GM18502 (cell line): Measurements from ENCODE around the gene BLOC1S1.

ENCODE experiments used
- ATAC-seq: cut with Tn5 transposase; IDR thresholded peaks from one replicate; pipeline ENCODE4 v1.9.1; 2021; ENCODE audit warnings: mild to moderate bottlenecking; ENCODE audit not compliant: unreplicated experiment, poor library complexity

The BLOC1S1 gene

DNA sequence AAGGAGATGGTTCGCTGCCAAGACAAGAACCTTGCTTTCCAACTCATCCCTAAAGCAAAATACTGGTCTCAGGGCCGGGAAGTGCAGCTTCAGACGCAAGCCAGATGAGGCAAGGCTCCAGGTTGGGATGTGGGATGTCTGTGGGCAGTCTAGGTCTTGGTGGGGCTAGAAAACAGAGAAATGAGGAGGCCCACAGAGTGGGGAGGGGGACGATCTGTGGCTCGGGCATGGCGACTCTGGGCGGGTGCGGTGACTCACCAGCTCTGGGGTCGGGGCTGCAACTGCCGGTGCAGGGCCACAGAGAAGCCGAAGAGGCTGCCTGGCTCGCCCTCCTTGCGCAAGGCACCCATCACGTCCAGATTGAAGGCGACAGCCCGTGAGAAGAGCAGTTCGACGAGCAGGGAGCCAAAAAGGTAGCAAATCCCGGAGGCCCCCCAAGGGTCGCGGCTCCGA, 8.6 kb upstream of the BLOC1S1 start:
- ATAC-seq = no peak

DNA sequence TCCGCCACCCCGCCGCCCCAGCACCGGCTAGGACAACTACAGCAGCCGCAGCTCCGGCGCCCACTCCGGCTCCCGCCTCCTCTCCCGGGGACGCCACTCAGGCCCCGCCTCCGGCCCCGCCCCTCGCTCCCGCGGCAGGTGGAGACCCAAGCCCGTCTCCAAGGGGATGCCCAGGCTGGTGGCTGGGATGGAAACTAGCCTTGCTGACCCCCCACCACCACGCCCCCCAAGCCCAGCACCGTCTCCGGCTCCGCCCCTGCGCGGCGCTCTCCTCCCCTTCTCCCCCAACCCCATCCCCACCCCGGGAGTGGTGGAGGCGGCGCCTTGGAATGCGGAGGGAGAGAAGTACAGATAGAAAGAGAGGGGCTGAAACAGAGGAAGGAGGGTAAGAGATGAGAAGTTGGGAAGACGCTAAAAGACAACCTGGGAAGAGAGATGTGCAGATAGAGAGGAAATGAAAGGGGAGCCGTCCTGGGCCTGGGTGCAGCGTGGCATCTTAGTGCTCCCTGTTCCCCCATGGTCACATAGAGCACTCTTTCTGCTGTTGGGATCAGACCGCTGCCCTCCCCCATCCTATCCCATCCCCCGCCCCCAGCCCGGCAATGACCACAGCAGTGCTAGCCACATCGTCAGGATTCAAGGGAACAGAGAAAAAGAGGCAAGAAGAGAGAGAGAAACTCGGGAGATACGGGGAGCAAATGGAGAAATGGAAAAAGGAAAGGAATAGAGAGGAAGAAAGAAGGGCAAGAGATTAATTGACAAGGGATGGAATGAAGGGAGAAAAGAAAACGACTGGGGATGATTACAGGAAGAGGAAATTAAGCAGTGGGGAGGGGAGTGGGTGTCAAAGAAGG, 7.8 kb upstream of the BLOC1S1 start, which contains the start of gene ITGA7:
Gene ITGA7, minus strand, starts transcription at position 64 of the 854 bp plus-strand sequence. CDS start 222 bp downstream, outside the sequence.
- peak; percentile 65 for ATAC-seq

DNA sequence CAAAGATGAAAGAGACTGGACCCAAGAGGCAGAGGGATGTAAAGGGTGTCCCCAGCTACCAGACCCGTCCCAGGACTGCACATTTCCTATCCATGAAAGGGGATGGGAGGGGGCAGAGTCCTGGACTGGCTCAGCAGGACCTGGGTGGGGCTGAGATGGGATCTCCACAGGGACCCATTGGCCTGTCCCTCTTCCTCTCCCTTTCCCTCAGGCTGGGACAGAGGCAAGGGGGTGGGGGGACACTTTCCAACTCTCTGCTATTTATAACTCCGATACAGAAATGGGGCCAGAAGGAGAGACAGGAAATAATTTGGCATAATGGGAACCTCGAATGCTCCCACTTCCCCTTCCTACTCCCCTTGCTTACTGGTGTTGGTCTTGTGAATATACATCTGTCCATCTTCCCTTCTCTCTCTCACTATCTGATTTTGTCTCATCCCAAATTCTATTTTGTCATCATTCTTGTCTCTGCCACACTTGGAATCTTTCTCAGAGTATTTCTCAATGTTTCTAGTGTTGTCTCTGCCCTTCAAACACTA, 7.1 kb upstream of the BLOC1S1 start:
- no peak for ATAC-seq

DNA sequence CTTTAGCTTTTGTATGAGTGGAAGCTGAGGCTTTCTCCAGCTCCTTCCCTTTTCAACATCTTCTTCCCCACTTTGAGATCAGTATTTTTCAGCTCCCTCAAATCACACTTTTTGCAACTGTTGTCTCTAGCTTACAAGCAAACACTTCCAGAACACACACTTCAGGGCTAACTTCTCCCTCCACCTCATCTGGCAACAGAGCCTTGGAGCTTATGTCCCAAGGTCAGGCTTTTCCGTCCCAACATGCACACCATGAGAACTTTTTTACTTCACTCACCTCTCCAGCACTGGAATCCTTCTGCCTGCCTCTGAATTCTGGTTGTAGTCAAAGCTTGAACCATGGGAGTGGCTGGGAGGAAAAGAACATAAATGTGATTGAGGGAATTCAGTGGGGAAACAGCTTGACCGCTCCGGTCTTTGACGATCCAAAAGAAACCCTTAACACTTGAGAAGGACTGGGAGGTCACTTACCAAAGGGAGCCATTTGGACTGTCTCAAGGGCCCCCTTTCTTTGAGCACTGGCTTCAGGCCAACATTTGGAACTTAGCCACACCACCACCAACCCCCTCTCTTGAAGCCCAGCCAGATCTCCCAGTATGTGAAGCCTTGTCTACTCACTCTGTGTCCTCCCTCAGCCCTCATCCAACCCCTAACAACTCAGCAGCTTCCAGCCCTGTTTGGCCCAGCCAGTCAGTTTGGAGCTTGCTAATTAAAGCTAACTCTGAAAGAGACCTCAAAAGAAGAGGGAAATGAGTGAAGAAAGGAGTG, 3.9 kb upstream of the BLOC1S1 start:
- ATAC-seq = no peak

DNA sequence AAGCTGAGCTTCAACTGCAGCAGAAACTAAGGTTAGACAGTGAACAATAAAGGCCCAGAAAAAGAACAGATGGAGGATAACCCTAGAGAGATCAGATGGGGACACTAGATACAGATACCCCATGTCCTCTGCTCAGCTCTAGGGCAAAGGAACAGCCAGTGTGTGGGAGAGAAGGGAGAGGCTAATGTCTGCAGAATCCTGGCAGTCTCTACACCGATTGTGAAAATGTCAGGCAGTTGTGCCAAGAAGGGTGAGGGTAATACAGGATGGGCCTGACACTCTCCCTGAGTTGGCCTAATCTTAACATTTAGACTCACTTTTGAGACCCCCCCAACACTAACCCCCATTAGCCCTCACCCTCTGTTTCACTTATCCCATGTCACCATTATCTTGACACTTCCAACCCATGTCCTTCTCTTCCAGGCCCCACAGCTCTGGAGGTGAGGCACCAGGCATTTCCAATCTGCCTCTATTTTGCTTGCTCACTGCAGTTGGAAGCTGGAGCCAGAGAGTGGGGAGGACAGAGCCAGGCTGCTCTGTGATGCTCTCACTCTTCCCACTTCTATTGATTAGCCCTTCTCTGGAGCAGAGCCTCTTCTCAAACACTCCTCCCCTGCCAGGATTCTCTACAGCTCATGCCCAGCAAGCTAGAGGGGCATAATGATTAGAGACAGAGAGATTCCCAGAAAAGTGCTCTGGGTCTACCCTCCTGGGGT, 3.0 kb upstream of the BLOC1S1 start:
- no peak for ATAC-seq

DNA sequence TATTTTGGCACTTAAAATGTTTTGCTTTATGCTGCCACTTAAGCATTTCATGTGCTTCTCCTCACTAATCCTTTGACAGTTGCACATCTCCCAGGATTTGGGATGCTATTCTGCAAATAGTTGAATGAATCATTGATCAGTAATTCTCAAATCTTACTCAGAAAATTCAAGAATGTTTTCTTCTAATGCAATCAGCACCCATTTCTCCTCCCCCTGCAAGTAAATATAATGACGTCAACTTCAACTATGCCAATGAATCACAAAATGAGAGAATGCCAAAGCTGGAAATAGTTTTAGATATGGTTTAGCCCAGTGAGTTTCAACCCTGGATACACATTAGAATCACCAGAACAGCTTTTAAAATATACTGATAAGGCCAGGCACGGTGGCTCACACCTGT, 2.1 kb upstream of the BLOC1S1 start:
- ATAC-seq = no peak

DNA sequence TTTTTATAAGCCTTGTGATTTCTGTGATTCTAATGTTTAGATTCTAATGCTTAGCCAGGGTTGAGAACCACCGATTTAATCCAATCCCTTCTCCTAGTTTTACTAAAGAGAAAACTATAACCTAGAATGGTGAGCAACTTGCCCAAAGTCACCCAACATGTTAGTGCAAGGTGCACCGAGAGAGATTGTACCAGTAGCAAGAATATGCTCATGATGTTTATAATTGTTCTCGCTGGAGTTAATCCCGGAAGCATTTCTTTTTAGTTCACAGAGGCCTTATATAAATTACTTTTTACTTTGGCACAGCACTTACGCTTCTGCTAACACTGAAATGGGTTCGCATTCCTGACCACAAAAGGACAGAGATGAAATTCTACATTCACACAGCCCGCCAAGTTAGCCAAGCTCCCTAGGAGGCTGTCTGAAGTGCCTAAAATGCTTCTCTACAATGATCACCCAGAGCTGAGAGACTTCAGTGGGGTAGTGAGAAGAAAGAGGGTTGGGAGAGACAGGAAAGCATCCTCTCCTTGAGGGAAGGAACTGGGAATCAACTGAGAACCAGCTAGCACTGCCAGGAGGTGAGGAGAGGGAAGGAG, 579 bp upstream of the BLOC1S1 start:
- ATAC-seq = no peak

DNA sequence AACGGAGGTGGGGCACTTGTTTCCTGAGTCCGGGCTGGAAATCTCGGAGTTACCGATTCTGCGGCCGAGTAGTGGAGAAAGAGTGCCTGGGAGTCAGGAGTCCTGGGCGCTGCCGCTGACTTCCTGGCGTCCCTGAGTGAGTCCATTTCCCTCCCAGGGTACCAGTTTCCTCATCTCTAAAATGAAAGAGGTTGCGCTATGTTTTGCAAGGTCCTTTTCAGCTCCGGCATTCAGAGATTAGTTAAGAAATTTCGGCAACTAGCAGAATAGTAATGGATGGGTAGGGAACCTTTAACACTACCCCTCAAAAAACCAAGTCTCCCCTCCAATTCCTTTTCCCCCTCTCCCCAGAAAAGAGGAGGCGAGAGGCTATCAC, 724 bp downstream of the BLOC1S1 start:
- peak; percentile 40 for ATAC-seq

DNA sequence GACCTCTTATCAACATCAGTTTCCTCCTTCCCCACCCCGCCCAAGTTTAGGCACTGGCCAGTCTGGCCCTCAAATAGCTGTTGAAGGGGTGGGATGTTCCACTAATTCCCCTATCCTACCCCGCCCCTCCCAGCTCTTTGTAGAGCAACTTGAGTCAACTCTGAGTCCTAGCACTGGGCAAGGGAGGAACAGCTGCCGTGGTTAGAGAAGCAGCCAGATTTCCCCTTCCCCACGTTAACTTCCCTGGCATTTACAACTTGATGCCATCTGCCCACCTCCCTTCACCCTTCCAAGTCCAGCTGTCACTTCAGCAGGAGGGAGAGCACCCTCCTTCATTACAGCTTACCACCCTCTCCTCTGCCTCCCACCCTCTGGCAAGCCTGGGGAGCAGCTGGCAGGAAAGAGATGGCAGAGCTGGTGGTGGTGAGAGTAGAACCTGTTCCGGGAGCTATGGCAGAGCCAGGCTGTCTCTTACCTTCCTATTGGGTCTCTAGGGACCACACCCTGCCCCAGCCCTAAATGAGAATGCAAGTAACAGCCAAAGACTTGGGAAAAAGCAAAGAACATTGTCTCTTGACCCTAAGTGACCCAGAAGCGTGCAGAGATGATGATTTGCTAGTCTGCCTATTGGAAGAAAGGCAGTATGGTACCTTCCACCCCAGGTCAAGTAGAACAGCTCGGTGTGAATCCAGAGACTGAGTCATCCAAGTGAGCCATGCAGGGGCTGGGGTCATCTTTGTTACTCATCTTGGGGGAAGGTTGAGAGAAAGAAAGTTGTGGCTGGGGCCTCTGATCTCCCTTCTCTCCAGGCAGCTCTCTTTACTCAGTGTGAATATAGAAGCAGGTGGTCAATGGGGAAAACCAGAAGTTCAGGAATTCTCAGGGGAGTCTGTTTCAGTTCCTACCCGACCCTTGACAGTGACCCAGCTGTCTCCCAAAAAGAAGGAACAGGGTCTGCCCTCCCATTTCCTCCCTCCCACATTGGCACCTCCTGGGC, 1.5 kb downstream of the BLOC1S1 start:
- ATAC-seq = no peak

DNA sequence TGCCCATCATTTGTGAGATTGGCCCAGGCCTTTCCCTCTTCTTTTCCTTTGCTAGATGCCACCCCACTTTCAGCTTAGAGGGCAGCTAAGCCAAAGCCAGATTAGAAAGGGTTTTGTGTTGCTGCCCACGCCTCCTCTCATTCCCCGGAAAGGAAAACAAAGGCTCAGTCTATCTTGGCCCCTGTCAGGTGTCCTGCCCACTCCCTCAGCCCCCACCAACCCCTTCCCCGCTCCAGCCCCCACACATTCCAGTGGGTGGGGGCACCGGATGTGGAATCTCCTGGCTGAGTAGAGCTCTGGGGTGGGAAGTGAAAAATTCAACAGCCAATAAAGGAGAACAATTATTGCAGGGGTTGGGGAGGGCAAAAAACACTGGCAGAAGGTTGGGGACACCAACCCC, 2.2 kb downstream of the BLOC1S1 start:
- no peak for ATAC-seq

DNA sequence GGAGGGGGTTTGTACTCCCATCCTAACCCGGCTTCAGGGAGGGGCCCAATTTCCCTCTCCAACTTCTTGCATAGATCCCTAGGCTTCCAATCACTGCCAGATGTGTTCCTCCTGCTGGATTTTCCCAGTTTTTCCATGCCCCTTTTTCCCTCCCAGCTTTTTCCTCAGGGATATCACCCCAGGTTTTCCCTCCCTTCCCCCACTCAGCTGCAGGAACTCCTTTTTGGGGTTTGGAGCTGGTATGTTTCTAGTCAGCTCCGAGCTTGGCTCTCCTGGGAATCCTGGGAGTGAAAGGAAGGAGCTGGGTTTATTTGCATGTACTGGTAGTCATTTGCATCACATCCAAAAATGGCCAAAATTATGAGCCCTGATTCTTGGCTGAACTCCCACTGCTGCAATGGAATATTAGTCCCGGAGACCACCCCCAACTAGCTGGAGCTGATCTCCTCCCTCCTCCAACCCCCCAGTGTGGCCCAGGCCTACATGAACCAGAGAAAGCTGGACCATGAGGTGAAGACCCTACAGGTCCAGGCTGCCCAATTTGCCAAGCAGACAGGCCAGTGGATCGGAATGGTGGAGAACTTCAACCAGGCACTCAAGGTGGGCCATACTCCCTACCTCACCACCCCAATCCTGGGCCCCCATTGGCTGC, 2.9 kb downstream of the BLOC1S1 start:
- ATAC-seq = no peak

DNA sequence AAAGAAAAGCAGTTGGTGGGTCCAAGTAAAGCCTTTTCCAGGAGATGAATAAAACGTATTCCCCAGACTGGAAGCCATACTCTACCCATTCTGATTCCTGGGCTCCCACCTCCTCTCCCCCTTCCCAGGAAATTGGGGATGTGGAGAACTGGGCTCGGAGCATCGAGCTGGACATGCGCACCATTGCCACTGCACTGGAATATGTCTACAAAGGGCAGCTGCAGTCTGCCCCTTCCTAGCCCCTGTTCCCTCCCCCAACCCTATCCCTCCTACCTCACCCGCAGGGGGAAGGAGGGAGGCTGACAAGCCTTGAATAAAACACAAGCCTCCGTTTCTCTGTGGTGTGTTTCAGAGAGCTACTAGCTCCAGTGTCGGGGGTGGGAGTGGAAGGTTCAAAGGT, 3.5 kb downstream of the BLOC1S1 start:
- ATAC-seq = no peak

DNA sequence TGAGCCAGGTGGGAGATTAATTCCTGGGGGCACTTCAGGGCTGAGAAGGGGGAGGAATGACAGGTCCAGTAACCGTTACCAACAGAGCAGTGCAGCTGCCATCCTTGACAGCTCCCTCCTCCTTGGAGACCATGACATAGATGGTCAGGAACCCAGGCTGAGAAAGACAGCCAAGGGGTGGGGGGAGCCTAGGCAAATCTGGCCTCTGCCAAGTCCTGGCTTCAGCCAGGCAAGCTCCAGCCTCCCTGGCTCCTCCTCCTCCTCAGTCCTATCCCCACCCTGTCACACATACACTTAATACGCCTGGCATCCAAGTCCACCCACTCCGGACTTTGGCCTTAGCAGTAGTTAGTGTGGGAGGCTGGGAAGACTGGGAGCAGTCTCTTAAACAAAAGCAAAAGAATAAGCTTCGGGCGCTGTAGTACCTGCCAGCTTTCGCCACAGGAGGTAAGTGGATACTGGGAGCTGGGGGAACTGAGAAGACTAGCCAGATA, 4.3 kb downstream of the BLOC1S1 start, which contains the start of gene RDH5:
Gene RDH5, plus strand, starts transcription at position 323 of the 494 bp plus-strand sequence. CDS start 792 bp downstream, outside the sequence.
- no peak for ATAC-seq

DNA sequence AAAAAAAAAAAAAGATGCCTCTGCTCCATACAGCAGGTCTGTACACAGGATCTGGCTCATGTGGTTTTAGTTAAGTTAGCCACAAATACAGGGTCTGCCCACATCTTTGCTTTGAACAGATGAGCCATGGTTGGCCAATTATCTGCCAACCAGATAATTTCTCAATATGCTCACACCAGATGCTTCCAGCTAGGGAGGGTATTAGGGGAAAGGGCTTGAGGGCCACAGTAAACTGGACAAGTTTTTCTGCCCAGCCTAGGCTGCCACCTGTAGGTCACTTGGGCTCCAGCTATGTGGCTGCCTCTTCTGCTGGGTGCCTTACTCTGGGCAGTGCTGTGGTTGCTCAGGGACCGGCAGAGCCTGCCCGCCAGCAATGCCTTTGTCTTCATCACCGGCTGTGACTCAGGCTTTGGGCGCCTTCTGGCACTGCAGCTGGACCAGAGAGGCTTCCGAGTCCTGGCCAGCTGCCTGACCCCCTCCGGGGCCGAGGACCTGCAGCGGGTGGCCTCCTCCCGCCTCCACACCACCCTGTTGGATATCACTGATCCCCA, 5.1 kb downstream of the BLOC1S1 start:
- no peak for ATAC-seq

DNA sequence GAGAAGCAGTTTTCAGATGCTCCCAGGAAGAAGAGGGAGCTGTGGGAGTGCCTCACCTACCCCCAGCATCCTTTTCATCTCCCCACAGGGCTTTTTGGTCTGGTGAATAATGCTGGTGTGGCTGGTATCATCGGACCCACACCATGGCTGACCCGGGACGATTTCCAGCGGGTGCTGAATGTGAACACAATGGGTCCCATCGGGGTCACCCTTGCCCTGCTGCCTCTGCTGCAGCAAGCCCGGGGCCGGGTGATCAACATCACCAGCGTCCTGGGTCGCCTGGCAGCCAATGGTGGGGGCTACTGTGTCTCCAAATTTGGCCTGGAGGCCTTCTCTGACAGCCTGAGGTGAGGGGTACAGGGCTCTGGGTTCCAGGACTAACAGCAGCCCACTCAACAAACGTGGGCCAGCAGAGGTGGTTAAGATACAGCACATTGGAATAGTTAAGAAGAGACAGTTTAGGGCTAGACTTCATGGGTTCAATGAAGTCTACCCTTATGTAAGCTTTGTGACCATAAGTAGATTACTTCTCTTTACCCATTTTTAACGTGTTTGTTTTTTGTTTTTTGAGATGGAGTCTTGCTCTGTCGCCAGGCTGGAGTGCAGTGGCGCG, 5.9 kb downstream of the BLOC1S1 start:
- no peak for ATAC-seq

DNA sequence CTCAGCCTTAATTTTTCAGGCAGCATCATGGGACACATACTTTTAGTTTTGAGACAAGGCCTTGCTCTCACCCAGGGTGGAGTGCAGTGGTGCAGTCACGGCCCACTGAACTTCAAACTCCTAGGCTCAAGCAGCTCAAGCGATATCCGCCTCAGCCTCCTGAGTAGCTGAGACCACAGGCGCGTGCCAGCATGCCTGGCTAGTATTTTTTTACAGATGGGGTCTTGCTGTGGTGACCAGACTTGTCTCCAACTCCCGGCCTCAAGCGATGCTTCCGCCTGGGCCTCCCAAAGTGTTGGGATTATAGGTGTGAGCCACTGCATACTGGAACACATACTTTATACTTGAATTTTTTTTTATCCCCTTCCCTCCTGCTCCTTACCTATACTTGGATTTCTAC, 7.1 kb downstream of the BLOC1S1 start:
- ATAC-seq = no peak

DNA sequence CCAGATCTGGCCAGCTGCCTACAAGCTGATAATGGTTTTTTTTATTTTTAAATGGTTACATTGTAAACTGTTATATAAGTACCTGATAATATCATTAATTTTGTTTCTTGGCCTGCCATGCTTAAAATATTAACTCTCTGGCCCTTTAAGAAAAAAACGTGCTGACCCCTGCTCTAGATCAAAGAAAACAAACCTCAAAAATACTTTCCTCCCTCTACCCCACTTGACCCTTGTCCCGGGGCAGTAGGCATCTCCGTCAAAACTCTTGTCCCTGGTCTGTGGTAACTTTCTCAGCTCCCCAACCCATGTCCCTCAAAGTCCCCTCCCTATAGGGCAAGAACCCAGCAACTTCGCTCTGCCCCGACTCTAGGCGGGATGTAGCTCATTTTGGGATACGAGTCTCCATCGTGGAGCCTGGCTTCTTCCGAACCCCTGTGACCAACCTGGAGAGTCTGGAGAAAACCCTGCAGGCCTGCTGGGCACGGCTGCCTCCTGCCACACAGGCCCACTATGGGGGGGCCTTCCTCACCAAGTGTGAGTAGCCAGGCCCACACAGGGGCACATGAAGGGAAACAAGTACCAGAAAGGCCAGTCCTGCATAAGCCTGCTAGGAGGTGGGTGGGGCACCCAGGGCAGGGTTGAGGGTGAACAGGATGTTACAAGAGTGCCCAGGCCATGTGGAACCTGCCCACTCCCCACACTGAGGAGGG, 7.8 kb downstream of the BLOC1S1 start:
- no peak for ATAC-seq
